HepG2 (cell line): ENCODE data around the gene HS6ST1. TPM values are rescaled to one million over a fixed set of nuclear protein-coding genes. Genes with fewer than 3 reads are reported as not detected.

ENCODE experiments used
- ATAC-seq: fragments of 200-7000 bp; cut with Tn5 transposase; 3 replicates; pipeline ENCODE4 v1.9.1; 2020; ENCODE audit warnings: mild to moderate bottlenecking, moderate library complexity
- BruUV-seq: library from RNA; stranded (reverse); fragments of 400-500 nt; replicated peaks from 2 replicates; lab custom pipeline; 2021; lab: Mats Ljungman, UMichigan
- CTCF ChIA-PET: fragments of 300-600 bp; formaldehyde crosslinking; extraction: SDS; loops from one replicate; lab custom pipeline; 2021; ENCODE audit warnings: low total read pairs, inconsistent platforms, low intra/inter-chr PET ratio; lab: Yijun Ruan, JAX
- POLR2A ChIA-PET: fragments of 350-600 bp; sonication (Branson Sonifier 250); formaldehyde crosslinking; loops from one replicate; lab custom pipeline; 2020; ENCODE audit warnings: antibody characterized with exemption, inconsistent platforms; lab: Yijun Ruan, JAX
- DNase-seq: peaks from one replicate; pipeline ENCODE4 v3.0.0-alpha.2; 2015; ENCODE audit warnings: low spot score
- FAIRE-seq: peaks from 3 replicates; lab custom pipeline; 2011; peaks lifted over from hg19 to GRCh38; lab: Jason Lieb, UNC
- H2AFZ ChIP-seq: one replicate; pipeline ENCODE4 v1.6.1; 2011; ENCODE audit warnings: low read length, inconsistent platforms
- H3K27ac ChIP-seq: fragments of 300-600 bp; 3 replicates; pipeline ENCODE4 v1.8.0; 2011; ENCODE audit warnings: mixed run types, mild to moderate bottlenecking, mixed read lengths, low read length, inconsistent platforms; ENCODE audit not compliant: insufficient read depth; ENCODE audit errors: extremely low read length
- H3K27me3 ChIP-seq, 2 experiments: fragments of 200-600 bp in 1 of 2; 2 replicates in 1 of 2; 3 replicates in 1 of 2; pipeline versions ENCODE4 v1.6.0 to v1.8.0; 2011; ENCODE audit warnings: low read length in 2 of 2, mild to moderate bottlenecking in 2 of 2, moderate library complexity in 2 of 2, inconsistent platforms in 1 of 2; ENCODE audit not compliant: insufficient read depth in 2 of 2, control insufficient read depth in 1 of 2
- H3K36me3 ChIP-seq, 2 experiments: fragments of 200-600 bp in 1 of 2; replicated peaks in 1 of 2; 2 replicates in 1 of 2; 3 replicates in 1 of 2; pipeline versions ENCODE4 v1.5.1 to v1.8.0; 2011; ENCODE audit warnings: low read length in 2 of 2, inconsistent platforms in 1 of 2; ENCODE audit not compliant: insufficient read depth in 2 of 2, control insufficient read depth in 1 of 2
- H3K4me1 ChIP-seq: 2 replicates; pipeline ENCODE4 v1.5.1; 2012; ENCODE audit warnings: low read length, inconsistent platforms; ENCODE audit not compliant: insufficient read depth
- H3K4me2 ChIP-seq: 2 replicates; pipeline ENCODE4 v1.6.0; 2011; ENCODE audit warnings: low read depth, low read length, inconsistent platforms
- H3K4me3 ChIP-seq, 3 experiments: fragments of 200-600 bp in 1 of 3; sonication (generic), shearing (Covaris generic) in 1 of 3; replicated peaks in 1 of 3; 2 replicates each; pipeline ENCODE4 v1.5.1; 2011 to 2016; ENCODE audit warnings: low read length in 3 of 3, inconsistent platforms in 2 of 3, low read depth in 2 of 3, mild to moderate bottlenecking in 2 of 3, control low read depth in 1 of 3, mixed read lengths in 1 of 3; ENCODE audit not compliant: insufficient read depth in 1 of 3
- H3K79me2 ChIP-seq: one replicate; pipeline ENCODE4 v1.6.1; 2011; ENCODE audit warnings: low read length, inconsistent platforms; ENCODE audit not compliant: insufficient read depth
- H3K9ac ChIP-seq: 2 replicates; pipeline ENCODE4 v1.6.0; 2011; ENCODE audit warnings: mild to moderate bottlenecking, low read depth, low read length, inconsistent platforms; ENCODE audit not compliant: insufficient read depth
- H3K9me3 ChIP-seq: 2 replicates; pipeline ENCODE4 v1.5.1; 2012; ENCODE audit warnings: mild to moderate bottlenecking, low read length
- H4K20me1 ChIP-seq: 2 replicates; pipeline ENCODE4 v1.6.0; 2011; ENCODE audit warnings: inconsistent platforms, mild to moderate bottlenecking, low read length, moderate library complexity; ENCODE audit not compliant: insufficient read depth
- HNF4G ChIP-seq, 2 experiments: sonication (generic) in 1 of 2; formaldehyde crosslinking in 1 of 2; IDR thresholded peaks; 2 replicates each; pipeline versions ENCODE4 v1.4.0 to v1.6.1; 2011 to 2020; ENCODE audit warnings: borderline replicate concordance in 2 of 2, low read depth in 2 of 2, mild to moderate bottlenecking in 2 of 2, low read length in 1 of 2, missing genetic modification reagents in 1 of 2, moderate library complexity in 1 of 2
- IKZF1 ChIP-seq: fragments of 450-650 bp; IDR thresholded peaks from 2 replicates; pipeline ENCODE4 v1.7.1; 2016
- MEIS2 ChIP-seq: sonication (generic); formaldehyde crosslinking; IDR thresholded peaks from 2 replicates; pipeline ENCODE4 v1.9.0; 2021; ENCODE audit warnings: mild to moderate bottlenecking, missing genetic modification reagents
- PAXIP1 ChIP-seq: sonication (generic); formaldehyde crosslinking; conservative IDR thresholded peaks from 2 replicates; pipeline ENCODE4 v1.4.0; 2020; ENCODE audit warnings: mild to moderate bottlenecking, missing genetic modification reagents, moderate library complexity
- PLRG1 ChIP-seq: fragments of 450-650 bp; conservative IDR thresholded peaks from 2 replicates; pipeline ENCODE4 v1.6.1; 2016
- RBM22 ChIP-seq: fragments of 200-400 bp; formaldehyde crosslinking; optimal IDR thresholded peaks from 2 replicates; pipeline ENCODE3; 2017; ENCODE audit warnings: mild to moderate bottlenecking, low read length, moderate library complexity
- SALL2 ChIP-seq: sonication (generic); formaldehyde crosslinking; IDR thresholded peaks from 2 replicates; pipeline ENCODE4 v1.8.1; 2023; ENCODE audit warnings: mild to moderate bottlenecking, missing genetic modification reagents, inconsistent platforms
- SMAD3 ChIP-seq: sonication (generic); formaldehyde crosslinking; IDR thresholded peaks from 2 replicates; pipeline ENCODE4 v1.4.0; 2020; ENCODE audit warnings: missing genetic modification reagents
- ZNF10 ChIP-seq: sonication (generic); formaldehyde crosslinking; IDR thresholded peaks from 2 replicates; pipeline ENCODE4 v1.4.0; 2020; ENCODE audit warnings: mild to moderate bottlenecking, low read depth, missing genetic modification reagents, borderline replicate concordance
- ZNF451 ChIP-seq: sonication (generic); formaldehyde crosslinking; IDR thresholded peaks from 2 replicates; pipeline ENCODE4 v1.5.0; 2020; ENCODE audit warnings: mild to moderate bottlenecking, missing genetic modification reagents
- ZNF570 ChIP-seq: sonication (generic); formaldehyde crosslinking; IDR thresholded peaks from 2 replicates; pipeline ENCODE4 v1.4.0; 2020; ENCODE audit warnings: mild to moderate bottlenecking, missing genetic modification reagents, borderline replicate concordance
- ZNF598 ChIP-seq: sonication (generic); formaldehyde crosslinking; IDR thresholded peaks from 2 replicates; pipeline ENCODE4 v1.5.1; 2020; ENCODE audit warnings: mild to moderate bottlenecking, missing genetic modification reagents, borderline replicate concordance
- WGBS: methylation state at CpG from one replicate; pipeline ENCODE4 v1.1.6; 2017; ENCODE audit warnings: low lambda C conversion rate; 5-methylcytosine and 5-hydroxymethylcytosine counted together
- in situ Hi-C: cut with HindIII; loops from 2 replicates; pipeline ENCODE4 v1.10.0; 2017; ENCODE audit warnings: low pct_unique_long_range_greater_than_20kb; ENCODE audit not compliant: extremely low pct_ligation_motif_present
- intact Hi-C: fragments of 100-400 bp; cut with micrococcal nuclease; formaldehyde crosslinking; loops from one replicate; pipeline ENCODE4 v1.10.0; 2022; ENCODE audit not compliant: unreplicated experiment
- polyA plus RNA-seq, 8 experiments: library from polyadenylated mRNA; depleted of rRNA in 3 of 8; stranded (reverse) in 7 of 8; unstranded in 1 of 8; fragments of >200 nt; fragmentation: Illumina TruSeq in 4 of 8; extraction: Trizol in 4 of 8; gene quantifications; 2 replicates each; pipeline versions ENCODE4 v1.2.1 to v1.2.3, GENCODE V29; 2011 to 2016; ENCODE audit warnings: low read depth in 4 of 8, missing spikeins in 1 of 8, mixed read lengths in 1 of 8; ENCODE audit not compliant: insufficient read depth in 1 of 8
- total RNA-seq, 5 experiments: library from RNA; depleted of rRNA; stranded (reverse); fragments of >200 nt; fragmentation: Illumina TruSeq; extraction: Trizol; gene quantifications; 2 replicates each; pipeline ENCODE4 v1.2.3, GENCODE V29; 2016; ENCODE audit warnings: low read depth in 1 of 5
- TF ChIP-seq, protein P1 (sequence below): sonication (generic); formaldehyde crosslinking; conservative IDR thresholded peaks from 2 replicates; pipeline ENCODE4 v1.4.0; 2020; ENCODE audit warnings: missing genetic modification reagents

Gene HS6ST1
- total and polyA plus RNA-seq, 2 of the 13 experiments (the other 11 are each of a cell fraction or from before 2014, with no cell fraction given), result 34.5 to 84.6 TPM

DNA sequence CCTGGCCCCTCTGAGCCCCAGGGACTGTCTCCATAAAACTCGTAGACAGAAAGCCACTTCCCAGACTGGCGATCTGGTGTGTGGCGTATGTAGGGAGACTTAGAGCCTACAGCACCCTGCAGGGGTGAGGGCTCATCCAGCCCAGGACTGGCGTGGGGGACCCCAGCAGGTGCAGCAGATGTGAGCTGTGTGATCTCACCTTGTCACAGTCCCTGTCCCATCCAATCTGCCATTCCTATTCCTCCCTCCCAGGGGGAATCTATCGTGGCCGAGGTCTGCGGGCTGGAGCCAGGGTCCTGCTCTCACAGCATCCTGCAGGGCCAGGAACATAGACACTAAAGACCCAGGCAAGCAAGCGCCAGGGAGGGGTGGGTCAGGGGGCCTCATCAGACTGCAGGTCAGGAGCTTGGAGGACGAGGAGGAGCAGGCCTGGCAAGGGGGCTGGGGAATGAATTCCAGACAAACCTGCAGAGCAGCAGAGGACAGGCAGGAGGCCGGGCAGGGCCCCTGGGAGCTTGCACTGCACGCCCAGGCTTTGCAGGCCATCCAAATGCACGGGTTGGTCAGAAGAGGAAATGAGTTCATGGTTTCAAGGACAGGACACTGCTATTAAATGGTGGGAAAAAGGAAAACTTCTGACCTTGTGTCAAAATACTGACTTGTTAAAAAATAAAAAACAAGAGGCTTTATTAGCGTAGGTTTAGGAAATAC, 32.5 kb downstream of the HS6ST1 start:
- no peaks in the 10 kb centered on the region for H3K27me3 ChIP-seq
- WGBS, result 93% methylated on average over 12 of the region's 13 CpGs
- ChIA-PET POLR2A (no interaction called here), CTCF (no interaction called here)
- TF ChIP-seq ZNF10 (no peak), SALL2 (no peak), MEIS2 (CRISPR knock-in tag) (no peak), RBM22 (peak; percentile 89), IKZF1 (no peak), ZNF451 (0 out of 2 replicates have a peak, but pooled peaks have one; percentile 39)
- in situ Hi-C loops (no loop called here), intact Hi-C loops (no loop called here)
- H3K4me1 ChIP-seq, result no peaks in the 10 kb centered on the region
- ATAC-seq (no peak), FAIRE-seq (no peak), DNase-seq (no peak)
- no peak overlapping the region for H2AFZ ChIP-seq
- H3K36me3 ChIP-seq, result peaks cover 35 to 80% of the 10 kb centered on the region in 2 experiments
- H3K9me3 ChIP-seq, result no peaks in the 10 kb centered on the region
- no peak overlapping the region for H3K9ac ChIP-seq
- H3K4me2 ChIP-seq, result no peak overlapping the region
- no TSS peak for BruUV-seq
- peaks cover 82% of the 10 kb centered on the region for H3K79me2 ChIP-seq
- no peak overlapping the region for H3K27ac ChIP-seq
- peaks cover 77% of the 10 kb centered on the region; the same call in 1 of the 2 replicates for H4K20me1 ChIP-seq
- H3K4me3 ChIP-seq, result no peak overlapping the region

GRCh38 chr2:128285329-128285931, 33.2 kb downstream of the HS6ST1 start:
- DNase-seq (no peak), FAIRE-seq (no peak), ATAC-seq (no peak)
- ChIA-PET CTCF (no interaction called here), POLR2A (no interaction called here)
- intact Hi-C loops, result no loop called here
- no peaks in the 10 kb centered on the region; the same call in 1 of the 2 replicates for H3K4me1 ChIP-seq
- no peaks in the 10 kb centered on the region for H3K27me3 ChIP-seq
- in situ Hi-C loops, result no loop called here
- H3K9me3 ChIP-seq, result no peaks in the 10 kb centered on the region
- peaks cover 73% of the 10 kb centered on the region; the same call in 1 of the 2 replicates for H4K20me1 ChIP-seq
- H3K4me3 ChIP-seq, result no peak overlapping the region
- peaks cover 82% of the 10 kb centered on the region for H3K79me2 ChIP-seq
- no TSS peak for BruUV-seq
- H3K27ac ChIP-seq, result no peak overlapping the region
- H3K4me2 ChIP-seq, result no peak overlapping the region
- 94% methylated on average over 9 of the region's 12 CpGs for WGBS
- H3K36me3 ChIP-seq, result peaks cover 43 to 86% of the 10 kb centered on the region in 2 experiments
- H2AFZ ChIP-seq, result no peak overlapping the region
- no peak overlapping the region for H3K9ac ChIP-seq
- no peak for TF ChIP-seq ZNF570 (CRISPR knock-in tag)
- no peak for TF ChIP-seq PAXIP1 (CRISPR knock-in tag)
- TF ChIP-seq, protein P1, sequence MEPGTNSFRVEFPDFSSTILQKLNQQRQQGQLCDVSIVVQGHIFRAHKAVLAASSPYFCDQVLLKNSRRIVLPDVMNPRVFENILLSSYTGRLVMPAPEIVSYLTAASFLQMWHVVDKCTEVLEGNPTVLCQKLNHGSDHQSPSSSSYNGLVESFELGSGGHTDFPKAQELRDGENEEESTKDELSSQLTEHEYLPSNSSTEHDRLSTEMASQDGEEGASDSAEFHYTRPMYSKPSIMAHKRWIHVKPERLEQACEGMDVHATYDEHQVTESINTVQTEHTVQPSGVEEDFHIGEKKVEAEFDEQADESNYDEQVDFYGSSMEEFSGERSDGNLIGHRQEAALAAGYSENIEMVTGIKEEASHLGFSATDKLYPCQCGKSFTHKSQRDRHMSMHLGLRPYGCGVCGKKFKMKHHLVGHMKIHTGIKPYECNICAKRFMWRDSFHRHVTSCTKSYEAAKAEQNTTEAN (CRISPR knock-in tag), result no peak
- no peak for TF ChIP-seq SMAD3 (CRISPR knock-in tag)
- TF ChIP-seq ZNF598 (CRISPR knock-in tag), result no peak
- TF ChIP-seq HNF4G (IDR thresholded peaks at IDR 0.05; ENCODE audit: borderline replicate concordance, low read depth, low read length), result no peak
- no peak for TF ChIP-seq HNF4G (CRISPR knock-in tag; IDR thresholded peaks at IDR 0.05; ENCODE audit: borderline replicate concordance, low read depth)
- no peak for TF ChIP-seq PLRG1
